ENCODE measurements around the gene JAK1. TPM values are rescaled to one million over a fixed set of nuclear protein-coding genes. Genes with fewer than 3 reads are reported as not detected.

The JAK1 gene
- total RNA-seq, 1 donor from 2014 or later: 156 TPM

GRCh38 chr1:64886877-64887276, 79.5 kb downstream of the JAK1 start:
- Histone ChIP-seq H3K4me1 (peaks cover 35% of the 10 kb centered on the region), H3K9me3 (no peaks in the 10 kb centered on the region), H3K27me3 (ENCODE audit: low read depth) (no peaks in the 10 kb centered on the region), H3K4me3 (no peak overlapping the region), H3K27ac (no peak overlapping the region), H3K36me3 (peaks cover 19% of the 10 kb centered on the region)
- TF ChIP-seq CTCF (IDR thresholded peaks at IDR 0.05): no peak
- DNase-seq (no peak), ATAC-seq (no peak)
- intact Hi-C loops (cut with DNase I): no loop called here

GRCh38 chr1:64885648-64886047, 80.7 kb downstream of the JAK1 start:
- H3K9me3 ChIP-seq: no peaks in the 10 kb centered on the region
- no peaks in the 10 kb centered on the region for H3K27me3 ChIP-seq (ENCODE audit: low read depth)
- no peak overlapping the region for H3K27ac ChIP-seq
- no peak for TF ChIP-seq CTCF (IDR thresholded peaks at IDR 0.05)
- peaks cover 24% of the 10 kb centered on the region for H3K4me1 ChIP-seq
- peaks cover 30% of the 10 kb centered on the region for H3K36me3 ChIP-seq
- intact Hi-C loops (cut with DNase I): no loop called here
- no peak overlapping the region for H3K4me3 ChIP-seq
- DNase-seq: no peak
- no peak for ATAC-seq

- ATAC-seq: no peak
- H3K9me3 ChIP-seq: no peaks in the 10 kb centered on the region
- DNase-seq: no peak
- peaks cover 12% of the 10 kb centered on the region for H3K4me1 ChIP-seq
- intact Hi-C loops (cut with DNase I): no loop called here
- no peak for TF ChIP-seq CTCF (IDR thresholded peaks at IDR 0.05)
- H3K27ac ChIP-seq: no peak overlapping the region
- H3K4me3 ChIP-seq: no peak overlapping the region
- H3K27me3 ChIP-seq (ENCODE audit: low read depth): no peaks in the 10 kb centered on the region
- peaks cover 34% of the 10 kb centered on the region for H3K36me3 ChIP-seq
These were observed 81.9 kb downstream of the JAK1 start for GRCh38 chr1:64884261-64885040.

- intact Hi-C loops (cut with DNase I): no loop called here
- no peaks in the 10 kb centered on the region for H3K27me3 ChIP-seq (ENCODE audit: low read depth)
- no peak overlapping the region for H3K4me3 ChIP-seq
- no peak overlapping the region for H3K27ac ChIP-seq
- ATAC-seq (no peak), DNase-seq (no peak)
- no peaks in the 10 kb centered on the region for H3K9me3 ChIP-seq
- peaks cover 47% of the 10 kb centered on the region for H3K36me3 ChIP-seq
- no peak for TF ChIP-seq CTCF (IDR thresholded peaks at IDR 0.05)
- no peaks in the 10 kb centered on the region for H3K4me1 ChIP-seq
These were observed 83.6 kb downstream of the JAK1 start for GRCh38 chr1:64882574-64883255.

GRCh38 chr1:64881281-64881680, 85.1 kb downstream of the JAK1 start:
- H3K9me3 ChIP-seq: no peaks in the 10 kb centered on the region
- no peaks in the 10 kb centered on the region for H3K4me1 ChIP-seq
- peaks cover 62% of the 10 kb centered on the region for H3K36me3 ChIP-seq
- TF ChIP-seq CTCF (IDR thresholded peaks at IDR 0.05): no peak
- ATAC-seq (no peak), DNase-seq (no peak)
- intact Hi-C loops (cut with DNase I): no loop called here
- H3K27me3 ChIP-seq (ENCODE audit: low read depth): no peaks in the 10 kb centered on the region
- H3K4me3 ChIP-seq: no peak overlapping the region
- no peak overlapping the region for H3K27ac ChIP-seq
